IMR-90 (cell line): ENCODE measurements around the gene KIF13A.

ENCODE experiments used
- BHLHE40 ChIP-seq: fragments of 150-350 bp; IDR thresholded peaks from 2 replicates; pipeline ENCODE4 v1.6.1; 2016; ENCODE audit warnings: mild to moderate bottlenecking, low read depth, low read length
- CTCF ChIP-seq: conservative IDR thresholded peaks from 2 replicates; pipeline ENCODE4 v1.5.1; 2012; ENCODE audit warnings: mild to moderate bottlenecking, low read depth, low read length, improper control_type of control experiment
- ELK1 ChIP-seq: fragments of 150-350 bp; IDR thresholded peaks from 2 replicates; pipeline ENCODE4 v1.6.1; 2016; ENCODE audit warnings: low read depth, mild to moderate bottlenecking, low read length, moderate library complexity, borderline replicate concordance
- FOS ChIP-seq: fragments of 150-350 bp; IDR thresholded peaks from 2 replicates; pipeline ENCODE4 v1.6.1; 2016; ENCODE audit warnings: low read depth, low read length
- MAFK ChIP-seq: IDR thresholded peaks from 2 replicates; pipeline ENCODE4 v1.6.1; 2012; ENCODE audit warnings: low read depth, low read length, improper control_type of control experiment
- MAZ ChIP-seq: IDR thresholded peaks from 2 replicates; pipeline ENCODE4 v1.6.1; 2012; ENCODE audit warnings: low read depth, mild to moderate bottlenecking, low read length, improper control_type of control experiment, moderate library complexity, borderline replicate concordance
- MXI1 ChIP-seq: IDR thresholded peaks from 2 replicates; pipeline ENCODE4 v1.6.1; 2012; ENCODE audit warnings: low read depth, mild to moderate bottlenecking, low read length, moderate library complexity, borderline replicate concordance
- NFE2L2 ChIP-seq: fragments of 150-350 bp; IDR thresholded peaks from 2 replicates; pipeline ENCODE4 v1.6.1; 2016; ENCODE audit warnings: low read depth, mild to moderate bottlenecking, low read length
- POLR2A ChIP-seq: IDR thresholded peaks from 2 replicates; pipeline ENCODE4 v1.6.1; 2012; ENCODE audit warnings: mild to moderate bottlenecking, low read depth, low read length
- RCOR1 ChIP-seq: IDR thresholded peaks from 2 replicates; pipeline ENCODE4 v1.6.1; 2012; ENCODE audit warnings: mild to moderate bottlenecking, low read length, improper control_type of control experiment; ENCODE audit not compliant: insufficient replicate concordance
- SMC3 ChIP-seq: fragments of 150-350 bp; IDR thresholded peaks from 2 replicates; pipeline ENCODE4 v1.6.1; 2016; ENCODE audit warnings: low read depth, mild to moderate bottlenecking, antibody characterized with exemption, low read length, moderate library complexity

GRCh38 chr6:18035330-18035854 is 48.0 kb upstream of the KIF13A start:
- no peak for TF ChIP-seq FOS
- TF ChIP-seq POLR2A, result no peak
- TF ChIP-seq CTCF, result no peak
- no peak for TF ChIP-seq MAFK
- TF ChIP-seq NFE2L2, result no peak
- no peak for TF ChIP-seq ELK1
- TF ChIP-seq BHLHE40, result no peak
- TF ChIP-seq MAZ, result no peak
- TF ChIP-seq SMC3, result no peak
- no peak for TF ChIP-seq RCOR1
- no peak for TF ChIP-seq MXI1
